Stimulated activated CD4-positive, alpha-beta T cell treated with anti-CD3 and anti-CD28 coated beads, Interleukin-12 subunit alpha, Interleukin-12 subunit beta, amount 100 ng/mL, for 4 hours (primary cell): Measurements from ENCODE around the gene TGFBR3L.
"Not testable (repeated sequence)": the region's sequence is repeated elsewhere in the genome, so short reads cannot be mapped to it uniquely, and the experiment has no call there.

Experiments used
- DNase-seq: peaks from one replicate; pipeline ENCODE4 v3.0.0-alpha.2; 2020

The TGFBR3L gene

GRCh38 chr19:7905268-7905667 is 9.4 kb upstream of the TGFBR3L start:
- DNase-seq: no peak

DNA sequence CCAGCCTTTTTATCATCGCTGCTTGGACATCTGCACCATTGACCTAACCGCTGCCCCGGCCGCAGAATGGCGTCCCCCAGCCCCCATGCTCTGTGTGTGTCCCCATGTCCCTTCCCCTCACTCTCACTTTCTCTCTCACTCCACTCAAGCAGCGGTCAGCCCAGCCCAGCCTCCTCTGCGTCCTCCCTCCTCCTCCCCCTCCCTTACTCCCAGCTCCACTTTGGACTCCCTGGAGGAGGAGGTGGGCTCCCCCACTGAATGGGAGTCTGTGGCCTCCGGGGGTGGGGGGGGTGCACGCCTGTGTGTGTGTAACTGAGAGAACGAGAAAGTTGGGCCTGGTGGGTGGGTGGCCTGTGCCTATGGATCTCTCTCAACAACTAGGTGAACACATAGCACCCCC is 8.8 kb upstream of the TGFBR3L start:
- no peak for DNase-seq

GRCh38 chr19:7907122-7907521 is 7.5 kb upstream of the TGFBR3L start:
- no peak for DNase-seq

GRCh38 chr19:7907544-7907943 is 7.1 kb upstream of the TGFBR3L start:
- DNase-seq: no peak

DNA sequence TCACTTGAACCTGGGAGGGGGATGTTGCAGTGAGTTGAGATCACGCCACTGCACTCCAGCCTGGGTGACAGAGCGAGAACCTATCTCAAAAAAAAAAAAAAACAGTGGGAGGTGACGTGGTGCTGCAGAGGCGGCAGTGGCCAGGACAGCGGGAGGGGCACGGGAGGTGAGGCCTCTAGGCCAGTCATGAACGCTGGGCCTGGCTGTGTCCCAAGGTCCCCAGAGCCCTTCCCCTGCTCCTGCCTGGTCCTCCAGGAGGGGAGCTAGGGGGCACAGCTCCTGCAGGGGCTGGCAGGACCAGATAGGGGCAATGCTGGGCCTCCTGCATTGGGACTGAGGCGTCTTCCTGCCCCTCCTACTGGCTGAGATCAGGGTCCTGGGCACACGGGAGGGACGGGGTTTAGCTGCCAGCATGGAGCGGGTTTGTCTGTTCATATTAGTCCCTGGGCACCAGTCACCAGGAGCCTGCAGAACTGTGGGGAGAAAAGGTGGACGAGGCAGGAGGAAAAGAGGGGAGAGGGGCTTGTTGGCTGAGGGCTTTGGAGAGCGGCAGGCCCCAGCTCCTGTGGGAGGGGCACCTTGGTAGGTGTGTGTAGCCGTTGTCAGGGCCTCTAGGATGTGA is 6.4 kb upstream of the TGFBR3L start:
- no peak for DNase-seq

DNA sequence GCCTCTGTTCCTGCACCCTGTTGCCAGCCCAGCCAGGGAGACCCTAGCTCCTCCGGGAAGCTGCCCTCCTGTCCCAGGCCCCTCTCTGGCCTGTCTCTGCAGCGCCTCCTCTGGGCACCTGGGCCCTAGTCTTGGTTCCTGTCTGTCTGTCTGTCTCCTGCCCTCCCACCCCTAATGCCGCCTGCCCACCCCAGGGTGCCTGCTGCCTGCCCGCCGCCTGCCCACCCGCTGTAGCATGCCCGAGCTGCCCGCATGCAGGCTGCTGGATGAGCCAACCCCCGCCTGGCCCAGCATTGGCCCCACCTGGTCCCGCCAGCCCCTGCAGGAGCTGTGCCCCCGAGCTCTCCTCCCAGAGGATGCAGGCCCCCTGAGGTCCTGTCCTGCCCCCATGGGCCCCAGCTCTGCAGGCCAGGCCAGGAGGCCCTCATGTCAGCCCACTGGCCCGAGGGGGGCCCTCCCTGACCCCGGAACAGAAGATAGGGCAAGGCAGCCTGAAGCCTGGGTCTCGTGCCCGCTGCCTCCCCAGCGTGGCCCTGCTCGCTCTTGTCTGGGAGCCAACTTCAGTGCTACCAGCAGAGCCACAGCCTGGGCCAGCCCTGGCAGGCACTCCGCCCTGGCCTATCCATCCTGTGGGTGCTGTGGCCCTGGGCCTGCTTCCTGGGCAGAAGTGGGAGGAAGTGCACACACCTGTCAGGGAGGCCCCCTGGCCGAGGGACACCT is 5.7 kb upstream of the TGFBR3L start:
- no peak for DNase-seq

GRCh38 chr19:7909471-7910067 is 5.1 kb upstream of the TGFBR3L start:
- no peak for DNase-seq

- no peak for DNase-seq
Observed at GRCh38 chr19:7910321-7911161, 4.1 kb upstream of the TGFBR3L start.

- DNase-seq: no peak
Observed at GRCh38 chr19:7911508-7912143, 3.0 kb upstream of the TGFBR3L start.

GRCh38 chr19:7912144-7912696 is 2.4 kb upstream of the TGFBR3L start:
- no peak for DNase-seq

DNA sequence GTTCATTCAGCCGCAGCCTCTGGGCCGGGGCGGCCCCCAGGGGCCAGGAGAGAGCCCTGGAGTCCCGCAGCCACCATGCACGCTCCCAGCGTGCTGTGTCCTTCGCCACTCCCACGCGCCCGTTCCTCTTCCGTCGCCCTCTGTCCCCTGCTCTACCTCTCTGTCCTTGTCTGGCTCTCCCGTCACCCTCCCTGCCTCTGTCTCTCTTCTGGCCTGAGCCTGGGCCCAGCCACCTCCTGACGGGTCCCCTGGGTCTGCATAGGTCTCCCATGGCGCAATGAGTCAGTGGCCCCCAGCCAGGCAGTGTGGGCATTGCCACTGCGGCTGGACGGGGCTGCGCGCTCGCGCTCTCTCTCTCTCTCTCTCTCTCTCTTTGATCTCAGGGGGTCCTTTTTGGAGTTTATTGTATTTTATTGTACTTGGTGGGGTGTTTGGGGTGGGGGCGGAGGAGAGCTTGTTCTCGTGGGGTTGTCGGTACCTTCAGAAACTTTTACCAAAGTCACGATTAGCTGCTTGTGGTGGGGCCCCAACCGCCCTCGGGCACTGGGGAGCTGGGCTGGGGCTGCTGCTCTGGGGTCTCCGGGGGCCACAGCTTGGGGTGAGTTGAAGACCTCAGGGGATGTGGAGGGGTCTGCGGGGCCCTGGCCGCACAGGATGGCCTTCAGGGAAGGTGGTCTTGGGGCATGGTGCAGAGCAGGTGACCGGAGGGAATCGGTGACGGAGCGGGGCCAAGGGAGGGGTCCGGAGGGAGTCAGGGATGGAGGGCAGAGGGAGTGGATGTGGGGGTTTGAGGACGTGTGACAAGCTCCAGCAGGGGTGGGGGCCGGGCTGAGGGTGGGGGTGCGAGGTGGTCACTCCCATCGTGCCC is 1.7 kb upstream of the TGFBR3L start:
- no peak for DNase-seq

DNA sequence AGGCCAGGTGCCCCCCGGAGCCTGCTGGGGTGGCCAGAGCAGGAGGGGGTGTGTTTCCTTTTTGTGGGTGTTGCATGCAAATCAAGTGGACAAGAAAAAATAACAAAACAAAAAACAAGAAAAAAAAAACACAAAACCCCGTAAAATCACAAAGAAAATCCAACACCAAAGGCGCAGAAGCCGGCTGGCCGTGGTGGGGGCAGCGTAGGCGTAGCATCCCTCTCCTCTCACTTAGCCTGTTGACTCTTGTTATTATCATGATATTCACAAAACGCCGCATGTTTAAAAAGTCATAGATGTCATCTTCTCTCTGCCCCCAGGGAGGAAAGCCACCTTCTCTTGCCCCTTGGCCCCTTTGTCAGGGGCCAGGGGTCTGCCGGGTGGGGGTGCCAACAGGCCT is 978 bp upstream of the TGFBR3L start:
- DNase-seq: no peak

- no peak for DNase-seq
Observed at GRCh38 chr19:7914099-7914498, 531 bp upstream of the TGFBR3L start.

DNA sequence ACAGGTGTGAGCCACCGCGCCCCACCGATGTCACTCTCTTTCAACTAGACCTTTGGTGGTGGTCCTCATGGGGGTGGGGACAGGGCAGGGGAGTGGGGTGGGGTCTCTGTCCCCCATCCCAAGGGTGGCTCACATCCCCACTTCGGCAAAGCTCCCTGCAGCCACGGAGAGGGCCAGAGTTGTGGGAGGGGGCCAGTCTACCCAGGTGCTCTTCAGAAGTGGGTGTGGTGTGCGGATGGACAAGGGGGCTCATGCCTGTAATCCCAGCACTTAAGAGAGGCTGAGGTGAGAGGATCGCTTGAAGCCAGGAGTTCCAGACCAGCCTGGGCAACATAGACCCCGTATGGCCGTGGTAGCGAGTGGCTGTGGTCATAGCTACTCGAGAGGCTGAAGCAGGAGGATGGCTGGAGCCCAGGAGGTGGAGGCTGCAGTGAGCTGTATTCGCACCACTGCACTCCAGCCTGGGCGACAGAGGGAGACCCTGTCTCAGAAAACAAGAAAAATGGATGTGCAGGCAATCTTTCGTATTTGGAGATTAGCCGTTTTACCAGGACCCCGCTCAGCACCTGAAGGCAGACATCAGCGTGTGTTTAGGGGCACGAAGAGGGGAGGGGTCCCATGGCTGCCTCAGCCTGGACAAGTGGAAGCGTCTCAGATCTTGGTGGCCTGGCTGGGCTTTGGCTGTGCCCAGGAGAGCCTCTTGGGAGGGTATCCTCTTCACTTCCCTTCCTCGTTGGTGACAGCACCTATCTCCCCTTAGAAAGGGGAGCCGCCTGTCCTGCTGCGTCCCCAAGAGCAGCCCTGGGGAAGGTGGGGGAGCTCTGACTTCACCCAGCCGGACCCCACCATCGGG is 846 bp downstream of the TGFBR3L start:
- no peak for DNase-seq

DNA sequence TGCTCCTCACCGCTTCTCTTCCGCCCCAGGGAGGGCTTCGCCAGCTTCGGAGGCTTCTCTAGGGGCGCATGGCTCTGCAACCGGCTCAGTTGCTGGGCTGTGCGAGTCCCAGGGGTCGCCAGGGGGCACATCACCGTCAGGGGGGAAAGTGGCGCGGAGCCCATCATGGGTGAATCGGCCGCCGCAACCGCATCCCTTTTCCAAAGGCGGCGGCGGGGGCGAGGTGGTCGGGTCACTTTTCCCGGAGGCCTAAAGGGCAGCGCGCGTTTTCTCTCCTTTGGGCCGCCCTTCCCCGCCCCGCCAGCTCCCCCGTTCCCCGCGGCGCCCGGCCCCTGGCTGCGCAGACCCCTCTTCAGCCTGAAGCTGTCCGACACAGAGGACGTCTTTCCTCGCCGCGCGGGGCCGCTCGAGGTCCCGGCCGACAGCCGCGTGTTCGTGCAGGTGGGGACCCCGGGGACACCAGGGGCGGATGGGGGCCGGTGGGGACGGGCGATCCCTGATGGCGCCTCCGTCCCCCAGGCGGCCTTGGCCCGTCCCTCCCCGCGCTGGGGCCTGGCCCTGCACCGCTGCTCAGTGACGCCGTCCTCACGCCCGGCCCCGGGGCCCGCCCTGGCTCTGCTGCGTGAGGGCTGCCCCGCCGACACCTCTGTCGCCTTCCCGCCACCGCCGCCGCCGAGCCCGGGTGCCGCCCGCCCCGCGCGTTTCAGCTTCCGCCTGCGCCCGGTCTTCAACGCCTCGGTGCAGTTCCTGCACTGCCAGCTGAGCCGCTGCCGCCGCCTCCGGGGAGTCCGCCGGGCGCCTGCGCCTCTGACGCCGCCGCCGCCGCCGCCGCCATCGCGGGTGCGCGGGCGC is 1.7 kb downstream of the TGFBR3L start:
- DNase-seq: peak; percentile 53

DNA sequence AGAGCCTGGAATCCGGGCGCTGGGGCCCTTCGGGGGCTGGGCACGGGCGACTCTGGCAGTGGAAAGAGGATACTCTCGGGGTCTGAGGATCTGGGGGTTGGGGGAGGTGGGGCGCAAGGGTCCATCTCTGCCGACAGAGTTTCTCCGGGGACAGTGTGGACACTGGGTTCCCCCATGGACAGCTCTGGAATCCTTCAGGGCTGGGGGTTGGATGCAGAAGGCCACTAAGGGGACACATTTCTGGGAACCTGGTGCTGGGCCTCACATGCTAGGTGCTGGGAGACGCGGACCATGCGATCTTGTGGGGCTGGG is 2.3 kb downstream of the TGFBR3L start:
- DNase-seq: no peak

DNA sequence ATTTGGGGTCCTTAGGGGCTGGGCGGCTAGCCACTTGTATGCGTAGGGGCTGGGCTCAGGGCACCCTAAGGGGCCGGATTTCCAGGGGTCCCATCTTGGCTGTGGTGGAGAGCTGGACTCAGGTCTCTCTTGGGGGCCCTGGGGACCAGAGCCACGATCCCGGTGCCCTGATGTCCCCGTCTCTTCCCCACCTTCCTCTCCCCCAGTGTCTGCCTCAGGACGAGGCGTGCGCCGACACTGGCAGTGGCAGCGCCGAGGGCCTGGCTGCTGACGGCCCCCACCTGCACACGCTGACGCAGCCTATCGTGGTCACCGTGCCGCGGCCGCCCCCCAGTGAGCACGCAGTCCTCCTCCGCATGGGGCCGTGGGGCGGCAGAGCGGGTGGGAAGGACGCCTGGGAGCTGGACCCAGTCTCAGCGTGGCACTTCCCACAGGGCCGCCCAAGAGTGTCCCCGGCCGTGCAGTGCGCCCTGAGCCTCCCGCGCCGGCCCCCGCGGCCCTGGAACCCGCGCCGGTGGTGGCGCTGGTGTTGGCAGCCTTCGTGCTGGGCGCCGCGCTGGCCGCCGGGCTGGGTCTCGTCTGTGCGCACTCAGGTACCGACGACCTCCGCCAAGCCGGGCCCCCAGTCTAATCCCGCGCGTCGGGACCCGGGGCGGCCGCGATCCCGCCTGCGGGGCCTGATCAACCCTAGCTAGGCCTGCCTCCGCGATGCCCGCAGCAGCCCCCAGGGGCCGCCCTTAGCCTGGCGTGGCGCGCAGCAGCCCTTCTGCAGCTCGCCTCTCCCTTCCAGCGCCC is 2.8 kb downstream of the TGFBR3L start:
- peak; percentile 60 for DNase-seq

- not testable (repeated sequence) for DNase-seq
Observed at GRCh38 chr19:7918062-7918614, 3.5 kb downstream of the TGFBR3L start.
